GM18909 (cell line): ENCODE measurements around the gene GON4L.
"Not testable (repeated sequence)": the region's sequence is repeated elsewhere in the genome, so short reads cannot be mapped to it uniquely, and the experiment has no call there.

Experiments used
- ATAC-seq: cut with Tn5 transposase; IDR thresholded peaks from one replicate; pipeline ENCODE4 v1.9.1; 2021; ENCODE audit warnings: mild to moderate bottlenecking; ENCODE audit not compliant: unreplicated experiment, poor library complexity

GON4L gene

DNA sequence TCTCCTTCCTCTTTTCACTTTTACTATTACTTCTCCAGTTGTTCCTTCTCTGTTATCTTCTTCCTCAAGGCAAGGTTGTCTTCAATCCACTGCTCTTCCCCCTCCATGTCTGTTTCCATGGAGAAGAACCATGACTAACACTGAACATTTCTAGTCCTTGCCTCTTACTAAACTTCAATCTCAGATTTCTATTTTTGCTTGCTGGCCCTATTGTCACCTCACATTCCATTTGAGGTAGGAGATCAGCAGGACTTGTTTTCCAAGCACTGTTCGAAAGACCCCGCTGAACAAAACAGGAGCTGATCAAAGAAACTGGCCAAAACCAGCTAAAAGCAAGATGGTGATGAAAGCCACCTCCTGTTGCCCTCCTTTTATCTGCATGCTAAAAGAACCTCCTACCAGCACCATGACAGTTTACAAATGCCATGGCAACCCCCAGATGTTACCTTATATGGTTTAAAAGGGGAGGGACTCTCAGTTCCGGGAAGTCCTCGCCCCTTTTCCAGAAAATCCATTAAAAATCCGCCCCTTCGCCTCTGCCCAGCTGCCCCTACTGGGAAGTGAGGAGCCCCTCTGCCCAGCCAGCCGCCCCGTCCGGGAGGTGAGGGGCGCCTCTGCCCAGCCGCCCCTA is 22.6 kb downstream of the GON4L start:
- no peak for ATAC-seq

DNA sequence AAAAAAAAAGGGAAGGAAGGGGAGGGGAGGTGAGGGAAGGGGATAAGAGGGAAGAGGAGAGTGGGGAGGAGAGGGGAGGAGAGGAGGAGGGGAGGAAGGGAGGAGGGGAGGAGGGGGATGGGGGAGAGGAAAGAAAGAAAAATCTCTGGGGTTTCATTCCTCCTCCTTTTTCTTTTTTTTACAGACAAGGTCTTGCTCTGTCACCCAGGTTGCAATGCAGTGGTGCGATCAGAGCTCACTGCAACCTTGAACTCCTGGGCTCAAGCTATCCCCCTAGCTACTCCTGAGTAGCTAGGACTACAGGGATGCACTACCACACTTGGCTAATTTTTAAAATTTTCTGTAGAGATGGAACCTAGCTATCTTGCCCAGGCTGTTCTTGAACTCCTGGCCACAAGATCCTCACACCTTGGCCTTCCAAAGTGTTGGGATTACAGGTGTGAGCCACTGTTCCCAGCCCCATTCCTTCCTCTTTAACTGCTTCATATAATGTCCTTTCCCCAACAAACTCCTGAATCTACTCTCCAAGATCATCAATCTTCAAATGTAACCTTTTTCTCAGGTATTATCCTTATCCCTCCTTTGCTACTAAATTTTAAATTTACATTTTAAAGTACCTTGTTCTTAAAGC is 23.2 kb downstream of the GON4L start:
- no peak for ATAC-seq

DNA sequence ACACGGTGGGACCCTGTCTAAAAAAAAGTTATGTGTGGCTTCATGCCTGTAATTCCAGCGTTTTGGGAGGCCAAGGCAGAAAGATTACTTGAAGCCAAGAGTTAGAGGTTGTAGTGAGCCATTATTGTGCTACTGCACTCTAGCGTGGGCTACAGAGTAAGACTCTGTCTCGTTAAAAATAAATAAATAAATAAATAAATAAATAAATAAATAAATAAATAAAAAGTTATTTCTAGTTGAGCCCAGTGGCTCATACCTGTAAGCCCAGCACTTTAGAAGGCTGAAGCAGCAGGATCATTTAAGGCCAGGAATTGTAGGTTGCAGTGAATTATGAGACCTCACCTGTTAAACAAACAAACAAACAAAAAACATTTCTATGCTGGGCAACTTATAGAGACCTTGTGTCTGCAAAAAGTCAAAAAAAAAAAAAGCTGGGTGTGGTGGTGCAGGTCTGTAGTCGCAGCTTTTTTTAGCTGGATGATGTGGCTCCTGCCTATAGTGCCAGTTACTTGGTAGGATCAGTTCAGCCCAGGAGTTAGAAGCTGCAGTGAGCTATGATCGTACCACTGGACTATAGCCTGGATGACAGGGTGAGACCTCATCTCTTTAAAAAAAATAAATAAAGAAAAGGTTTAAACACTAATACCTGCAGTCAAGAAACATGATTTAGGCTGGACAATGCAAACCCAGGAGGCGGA is 25.6 kb downstream of the GON4L start:
- no peak for ATAC-seq

DNA sequence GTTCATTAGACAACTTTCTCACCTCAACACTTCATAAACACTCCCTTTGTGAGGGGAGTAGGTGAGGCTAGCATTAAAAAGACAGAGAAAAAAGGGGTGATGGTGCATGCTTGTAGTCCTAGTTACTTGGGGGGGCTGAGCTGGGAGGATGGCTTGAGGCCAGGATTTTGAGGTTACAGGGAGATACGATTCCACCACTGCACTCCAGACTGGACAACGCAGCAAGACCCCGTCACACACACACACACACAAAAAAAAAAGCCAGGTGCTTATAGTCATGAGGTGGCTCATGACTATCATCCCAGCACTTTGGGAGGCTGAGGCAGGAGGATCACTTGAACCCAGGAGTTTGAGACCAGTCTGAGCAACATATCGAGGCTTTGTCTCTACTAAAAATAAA is 29.6 kb downstream of the GON4L start:
- ATAC-seq, result no peak

DNA sequence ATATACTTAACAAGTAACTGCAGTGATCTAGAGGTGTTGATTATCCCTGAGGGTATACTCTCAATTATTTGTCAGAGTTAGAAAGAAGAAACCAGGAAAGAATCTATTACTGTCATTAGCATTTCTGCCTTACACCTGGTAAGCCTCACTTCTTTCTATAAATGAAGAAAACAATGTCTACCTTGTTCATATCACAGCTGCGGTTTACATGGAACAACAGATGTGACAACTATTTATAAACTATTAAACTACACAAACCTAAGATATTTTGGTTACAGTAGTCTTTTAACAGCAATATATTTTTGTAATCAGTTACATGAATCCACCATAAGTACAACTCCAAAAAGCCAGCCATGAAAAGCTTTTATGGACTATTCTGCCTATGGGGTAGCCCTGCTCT is 40.7 kb downstream of the GON4L start:
- ATAC-seq, result no peak

DNA sequence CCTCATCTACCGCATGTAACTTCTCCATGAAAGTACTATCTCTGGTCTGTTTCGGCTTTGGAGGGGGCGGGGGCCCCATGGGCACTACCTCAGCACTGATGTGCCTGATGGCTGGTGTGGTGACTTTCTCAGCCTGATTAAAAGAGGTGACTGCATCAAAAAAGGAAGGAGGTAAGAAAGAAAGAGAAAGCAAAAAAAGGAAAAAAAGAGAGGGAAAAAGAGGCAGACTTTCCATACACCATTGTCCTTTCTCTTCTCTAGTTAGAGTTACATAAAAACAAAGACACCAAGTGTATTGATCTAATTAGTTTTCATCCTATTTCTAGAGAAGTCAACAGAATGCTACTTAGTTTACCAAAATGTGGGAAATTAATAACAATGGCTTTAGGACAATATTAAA is 43.3 kb downstream of the GON4L start:
- ATAC-seq, result no peak

DNA sequence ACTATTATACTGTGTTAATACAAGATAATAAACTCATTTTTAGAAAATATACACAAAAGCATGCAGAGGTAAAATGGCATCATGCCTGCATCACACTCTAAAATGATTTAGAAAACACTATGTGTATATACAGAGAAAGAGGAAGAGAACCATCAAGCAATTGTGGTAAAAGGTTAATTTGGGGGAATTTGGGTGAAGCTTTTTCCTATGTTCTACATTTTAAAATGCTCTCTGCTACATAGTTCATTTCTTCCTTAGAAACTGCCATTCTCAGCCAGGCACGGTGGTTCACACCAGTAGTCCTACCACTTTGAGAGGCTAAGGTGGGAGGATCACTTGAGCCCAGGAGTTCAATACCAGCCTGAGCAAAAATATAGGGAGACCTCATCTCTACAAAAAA is 44.1 kb downstream of the GON4L start:
- no peak for ATAC-seq

DNA sequence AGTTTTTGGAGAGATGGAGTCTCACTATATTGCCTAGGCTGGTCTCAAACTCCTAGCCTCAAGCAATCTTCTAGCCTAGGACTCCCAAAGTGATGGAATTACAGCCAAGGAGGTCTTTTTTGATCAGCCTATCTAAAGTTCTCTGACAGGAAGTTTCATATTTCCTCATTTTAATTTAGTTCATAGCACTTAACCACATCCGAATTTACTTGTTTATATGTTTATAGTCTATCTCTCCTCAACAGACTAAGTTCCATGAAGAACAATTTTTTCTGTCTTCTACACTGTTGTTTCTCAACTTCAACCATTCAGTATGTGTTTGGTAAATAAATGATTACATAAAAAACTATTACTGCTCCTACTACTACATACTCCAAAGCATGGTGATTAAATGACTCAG is 47.9 kb downstream of the GON4L start:
- no peak for ATAC-seq

DNA sequence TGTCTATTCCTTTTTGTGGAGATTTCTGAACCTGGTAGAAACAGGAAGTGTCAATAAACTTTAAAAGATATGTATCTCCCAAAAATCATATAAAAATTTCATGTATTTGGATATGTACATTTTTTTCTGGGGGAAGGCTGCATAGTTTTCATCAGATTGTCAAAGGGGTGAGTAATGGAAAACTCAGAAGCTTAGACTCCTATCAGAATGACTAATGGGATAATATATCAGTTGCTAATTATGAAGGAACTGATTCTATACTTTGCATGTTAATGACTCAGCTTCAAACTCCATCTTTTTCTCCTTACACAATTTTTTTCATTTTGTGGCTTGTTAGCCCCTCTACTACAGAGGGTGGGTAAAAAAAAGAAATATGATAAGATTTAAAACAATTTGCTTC is 55.9 kb downstream of the GON4L start:
- ATAC-seq, result no peak

DNA sequence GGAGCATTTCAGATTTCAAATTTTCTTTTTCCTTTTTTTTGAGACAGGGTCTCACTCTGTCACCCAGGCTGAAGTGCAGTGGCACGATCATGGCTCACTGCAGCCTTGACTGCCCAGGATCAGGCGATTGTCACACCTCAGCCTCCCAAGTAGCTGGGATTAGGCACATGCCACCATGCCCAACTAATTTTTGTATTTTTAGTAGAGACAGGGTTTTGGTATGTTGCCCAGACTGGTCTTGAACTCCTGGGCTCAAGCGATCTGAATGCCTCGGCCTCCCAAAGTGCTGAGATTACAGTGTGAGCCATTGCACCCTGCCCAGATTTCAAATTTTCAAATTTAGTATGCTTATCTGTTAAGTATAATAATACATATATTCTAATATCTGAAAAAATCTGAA is 61.4 kb downstream of the GON4L start:
- ATAC-seq, result not testable (repeated sequence)

DNA sequence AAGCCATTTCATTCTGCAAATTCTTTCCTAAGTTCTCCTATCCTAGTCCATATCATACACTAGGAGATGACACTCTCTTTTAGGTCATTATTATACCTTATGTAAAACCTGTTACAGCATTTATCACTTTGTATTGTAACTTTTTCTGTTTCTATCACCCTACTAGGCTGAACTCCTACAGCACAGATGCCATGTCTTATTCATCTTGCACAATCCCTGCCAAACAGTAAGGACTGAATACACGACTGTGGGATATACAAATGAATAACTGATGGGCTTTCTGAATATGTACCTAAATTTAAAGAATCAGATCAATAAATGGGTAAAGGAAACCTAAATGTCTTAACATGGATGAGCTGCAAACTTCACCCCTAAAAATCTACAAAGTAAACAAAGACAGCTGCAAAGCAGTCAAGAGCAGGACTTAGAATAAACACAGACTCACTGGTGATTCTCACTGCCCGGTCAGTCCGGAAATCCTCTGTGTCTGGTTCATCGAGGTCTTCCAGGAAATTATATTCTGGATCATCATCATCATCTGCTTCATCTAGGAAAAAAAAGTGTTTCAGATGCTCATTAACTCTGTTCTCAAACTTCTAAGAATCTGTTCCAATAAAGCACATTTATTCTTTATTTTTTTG is 62.3 kb downstream of the GON4L start:
- ATAC-seq, result no peak

DNA sequence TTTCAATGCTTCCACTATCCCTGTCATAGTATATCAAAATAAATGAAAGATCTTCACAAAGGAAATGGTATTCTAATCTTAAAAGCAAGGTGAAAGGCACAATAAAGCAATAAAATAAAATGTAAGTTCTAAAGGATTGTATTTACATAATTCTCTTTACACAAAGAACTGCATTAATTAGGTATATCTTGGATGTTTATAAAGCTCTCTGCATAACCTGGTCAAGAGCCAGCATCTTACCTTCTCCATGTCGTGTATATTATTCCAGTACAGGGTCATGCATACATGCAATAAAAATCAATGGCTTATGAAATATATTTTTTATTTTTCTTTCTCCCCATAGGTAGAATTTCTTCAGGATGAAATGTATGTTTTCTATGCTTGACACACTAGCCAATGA is 63.8 kb downstream of the GON4L start:
- ATAC-seq, result no peak

DNA sequence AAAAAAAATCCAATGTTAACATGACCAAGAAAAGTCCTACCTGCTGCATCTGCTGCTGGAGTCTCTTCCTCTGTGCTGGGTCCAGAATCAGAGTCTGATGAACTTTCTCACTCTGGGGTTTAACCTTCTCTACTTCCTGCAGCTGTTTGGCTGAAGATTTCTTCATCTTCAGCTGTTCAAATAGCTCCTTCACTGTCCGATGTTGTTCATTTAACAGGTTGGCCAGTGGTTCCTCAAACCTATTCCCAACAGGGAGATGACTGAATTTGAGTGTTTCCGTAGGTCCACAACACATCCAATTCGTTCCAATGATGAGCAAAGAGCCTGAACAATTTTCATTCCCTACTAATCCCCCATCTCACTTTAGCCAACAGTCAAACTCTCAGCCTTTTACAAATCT is 79.4 kb downstream of the GON4L start:
- no peak for ATAC-seq

DNA sequence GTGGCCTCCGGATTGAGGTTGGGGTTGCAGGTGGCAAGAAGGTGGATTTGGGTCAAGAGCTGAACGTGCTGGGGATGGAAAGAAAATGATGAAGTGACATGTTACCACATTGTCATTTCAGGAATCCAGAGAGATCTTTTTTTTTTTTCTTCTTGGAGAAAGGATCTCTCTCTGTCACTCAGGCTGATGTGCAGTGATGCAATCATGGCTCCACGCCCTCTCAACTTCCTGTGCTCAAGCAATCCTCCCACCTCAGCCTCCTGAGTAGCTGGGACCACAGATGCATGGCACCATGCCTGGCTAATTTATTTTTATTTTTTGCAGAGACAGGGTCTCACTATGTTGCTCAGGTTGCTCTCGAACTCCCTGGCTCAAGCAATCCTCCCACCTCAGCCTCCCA is 80.6 kb downstream of the GON4L start:
- no peak for ATAC-seq

DNA sequence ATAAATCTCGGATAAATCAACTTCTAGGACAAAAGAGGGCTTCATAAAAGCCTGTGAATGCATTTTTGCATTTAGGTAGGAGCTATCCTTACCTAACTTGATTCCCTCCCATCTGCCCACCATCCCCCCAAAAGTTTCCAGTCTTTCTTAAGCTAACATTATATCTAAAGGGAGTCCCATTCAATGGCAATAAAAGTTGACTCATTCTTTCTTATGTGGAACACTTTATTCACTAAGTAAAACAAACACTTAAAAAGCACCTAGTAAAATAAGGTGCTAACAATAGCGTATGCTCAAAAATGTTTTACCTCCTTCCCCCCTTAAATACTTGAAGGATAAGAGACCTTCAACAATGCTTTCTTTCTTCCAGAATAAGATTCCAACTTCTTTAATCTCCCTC is 83.8 kb downstream of the GON4L start:
- ATAC-seq, result no peak

DNA sequence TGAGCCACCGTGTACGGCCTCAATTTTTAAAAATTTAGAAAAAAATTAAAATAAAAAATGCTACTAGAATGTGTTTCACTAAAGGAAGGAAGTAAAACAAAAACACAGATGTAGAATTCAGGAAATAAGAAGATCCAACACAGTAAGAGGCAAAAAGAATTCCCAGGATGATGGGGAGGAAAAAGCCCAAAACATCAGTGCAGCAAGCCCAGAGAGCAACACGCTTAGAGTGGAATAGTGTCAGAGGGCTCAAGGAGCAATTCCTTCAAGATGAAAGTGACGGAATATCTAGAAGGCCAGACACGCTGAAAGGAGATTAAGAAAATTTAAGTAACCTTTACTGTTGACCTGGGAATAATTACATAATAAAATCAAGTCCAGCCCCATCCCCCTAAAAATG is 87.8 kb downstream of the GON4L start:
- no peak for ATAC-seq

DNA sequence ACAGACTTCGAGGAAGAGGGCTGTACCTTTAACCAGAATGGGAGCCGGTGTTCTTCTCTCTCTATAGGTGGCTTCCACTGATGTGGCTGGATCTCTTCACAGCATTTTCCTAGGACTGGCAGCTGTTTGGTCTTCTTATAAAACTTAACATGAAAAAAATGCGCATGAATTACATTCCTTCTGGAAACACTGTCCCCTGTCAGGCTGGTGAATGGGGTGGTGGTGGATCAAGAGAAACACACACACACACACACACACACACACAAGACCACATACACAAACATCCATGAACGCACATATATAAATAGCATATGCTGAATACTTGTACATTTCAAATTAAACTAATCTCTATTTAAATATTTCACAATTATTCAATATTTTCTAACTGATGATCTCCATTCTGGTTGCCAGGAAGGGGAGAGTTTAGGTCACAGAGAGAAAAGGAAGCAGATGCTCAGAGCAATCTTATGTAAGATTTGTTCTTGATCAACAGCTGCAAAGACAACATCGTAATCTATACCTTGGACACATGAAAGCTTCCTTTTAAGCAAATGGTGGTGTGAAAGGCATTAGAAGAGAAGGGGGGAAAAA is 89.5 kb downstream of the GON4L start:
- ATAC-seq, result not testable (repeated sequence)

DNA sequence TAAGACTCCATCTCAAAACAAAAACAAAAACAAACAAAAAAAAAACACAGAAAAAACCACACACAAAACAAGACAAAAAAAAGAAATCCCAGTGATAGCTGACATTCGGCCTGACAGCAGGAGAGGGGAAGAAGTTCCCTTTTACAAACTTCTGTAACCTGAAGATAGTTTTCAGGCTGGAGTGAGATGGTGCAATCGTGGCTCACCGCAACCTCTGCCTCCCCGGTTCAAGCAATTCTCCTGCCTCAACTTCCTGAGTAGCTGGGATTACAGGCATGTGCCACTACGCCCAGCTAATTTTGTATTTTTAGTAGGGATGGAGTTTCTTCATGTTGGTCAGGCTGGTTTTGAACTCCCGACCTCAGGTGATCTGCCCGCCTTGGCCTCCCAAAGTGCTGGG is 93.0 kb downstream of the GON4L start:
- not testable (repeated sequence) for ATAC-seq

DNA sequence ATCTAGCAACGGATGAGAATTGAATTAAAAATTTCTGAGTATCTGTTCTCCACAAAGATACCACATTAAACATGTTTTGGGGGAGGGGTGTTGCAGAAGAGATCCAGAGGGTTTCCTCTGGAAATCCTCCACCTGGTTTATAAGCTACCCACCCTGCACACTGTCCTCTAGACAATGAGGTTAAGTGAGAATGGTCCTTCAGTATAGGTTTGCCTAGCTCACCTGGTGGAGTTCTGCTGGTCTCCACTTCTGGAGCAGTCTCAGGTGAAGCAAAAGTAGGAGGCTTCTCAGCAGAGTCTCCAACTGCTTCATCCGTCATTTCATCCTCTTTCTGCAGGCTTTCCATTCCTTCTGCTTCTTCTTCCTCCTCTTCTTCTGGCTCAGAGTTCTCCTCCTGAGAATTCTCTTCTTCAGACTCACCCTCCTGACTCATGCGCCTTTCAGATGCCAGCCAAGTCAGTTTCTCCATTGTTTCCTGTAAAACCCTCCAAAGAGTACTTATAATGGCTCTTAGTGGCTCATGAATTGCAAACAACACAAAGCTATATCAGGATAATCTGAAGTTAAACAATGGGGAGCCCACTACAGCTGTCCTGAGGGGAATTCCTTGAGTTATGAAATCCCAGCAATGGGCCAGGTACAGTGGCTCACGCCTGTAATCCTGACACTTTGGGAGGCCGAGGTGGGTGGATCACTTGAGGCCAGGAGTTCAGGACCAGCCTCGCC is 93.8 kb downstream of the GON4L start:
- not testable (repeated sequence) for ATAC-seq

DNA sequence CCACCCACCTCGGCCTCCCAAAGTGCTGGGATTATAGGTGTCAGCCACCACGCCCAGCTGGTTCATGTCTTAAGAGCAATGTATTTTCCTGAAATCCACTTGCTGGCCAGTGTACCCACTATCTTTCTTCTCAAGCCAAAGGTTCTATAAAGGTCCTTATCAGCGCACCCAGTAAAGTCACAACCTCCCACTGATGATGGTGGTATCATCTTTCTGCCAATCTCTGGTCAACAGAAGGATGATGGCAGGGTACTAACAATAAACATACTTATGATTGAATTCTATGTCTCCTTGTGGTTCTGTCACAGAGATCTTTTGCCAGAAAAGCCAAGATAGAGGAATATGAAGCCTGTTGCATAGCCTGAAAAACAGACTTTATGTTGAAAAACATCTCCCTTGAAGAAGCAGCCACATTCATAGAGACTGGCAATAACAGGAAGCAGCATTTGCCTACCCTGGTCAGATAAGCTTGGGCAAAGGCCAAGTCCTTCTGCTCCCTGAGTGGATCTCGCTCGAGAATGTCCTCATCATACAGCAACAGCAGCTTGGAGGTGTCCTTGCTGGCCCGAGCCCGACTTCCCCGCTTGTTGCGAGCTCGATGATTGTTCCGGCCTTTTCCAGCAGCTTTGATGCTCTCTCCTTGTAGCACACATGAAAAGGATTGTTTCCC is 95.1 kb downstream of the GON4L start:
- ATAC-seq, result no peak
